ENCODE results near the gene EML6. TPM values are rescaled to one million over a fixed set of nuclear protein-coding genes. Genes with fewer than 3 reads are reported as not detected.

Gene EML6
- total and polyA plus RNA-seq, 5 donors from 2014 or later = 0.06 to 0.59 (median 0.33) TPM; not detected in 1

DNA sequence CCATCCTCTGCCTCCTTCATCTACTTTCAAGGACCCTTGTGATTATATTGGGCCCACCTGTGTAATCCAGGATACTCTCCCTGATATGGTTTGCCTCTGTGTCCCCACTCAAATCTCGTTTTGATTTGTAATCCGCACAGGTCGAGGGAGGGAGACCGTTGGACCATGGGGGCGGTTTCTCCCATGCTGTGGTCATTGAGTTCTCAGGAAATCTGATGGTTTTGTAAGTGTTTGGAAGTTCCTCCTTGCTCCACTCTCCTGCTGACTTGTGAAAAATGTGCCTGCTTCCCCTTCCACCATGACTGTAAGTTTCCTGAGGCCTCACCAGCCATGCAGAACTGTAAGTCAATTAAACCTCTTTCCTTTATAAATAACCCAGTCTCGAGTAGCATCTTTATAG lies 42.0 kb upstream of the EML6 start:
- peaks cover 4 to 17% (median 9%) of the 10 kb centered on the region in 4 donors for H3K4me1 Mint-ChIP-seq
- H3K4me1 ChIP-seq (ENCODE audit: control insufficient read depth, insufficient read depth, low read length, poor library complexity, severe bottlenecking) = peaks cover 6% of the 10 kb centered on the region
- no peaks in the 10 kb centered on the region for H3K9me3 ChIP-seq (ENCODE audit: control insufficient read depth in 2 of 2, low read length in 2 of 2)
- H3K36me3 Mint-ChIP-seq = no peaks in the 10 kb centered on the region
- H3K27ac ChIP-seq (ENCODE audit: insufficient read depth, low read length, poor library complexity, severe bottlenecking) = no peak overlapping the region
- no peak overlapping the region for H3K4me3 ChIP-seq (ENCODE audit: low read depth, low read length)
- DNase-seq (no peak), ATAC-seq (ENCODE audit: low read depth in 2 of 2) (no peak)
- H3K27me3 ChIP-seq (ENCODE audit: control insufficient read depth, insufficient read depth, low read length) = peaks cover 4% of the 10 kb centered on the region
- no peak overlapping the region for H3K27ac Mint-ChIP-seq
- H3K36me3 ChIP-seq (ENCODE audit: control insufficient read depth, insufficient read depth, low read length) = no peaks in the 10 kb centered on the region
- H3K4me3 Mint-ChIP-seq = no peak overlapping the region
- peaks cover 17% of the 10 kb centered on the region for H3K27me3 Mint-ChIP-seq
- no peaks in the 10 kb centered on the region for H3K9me3 Mint-ChIP-seq

DNA sequence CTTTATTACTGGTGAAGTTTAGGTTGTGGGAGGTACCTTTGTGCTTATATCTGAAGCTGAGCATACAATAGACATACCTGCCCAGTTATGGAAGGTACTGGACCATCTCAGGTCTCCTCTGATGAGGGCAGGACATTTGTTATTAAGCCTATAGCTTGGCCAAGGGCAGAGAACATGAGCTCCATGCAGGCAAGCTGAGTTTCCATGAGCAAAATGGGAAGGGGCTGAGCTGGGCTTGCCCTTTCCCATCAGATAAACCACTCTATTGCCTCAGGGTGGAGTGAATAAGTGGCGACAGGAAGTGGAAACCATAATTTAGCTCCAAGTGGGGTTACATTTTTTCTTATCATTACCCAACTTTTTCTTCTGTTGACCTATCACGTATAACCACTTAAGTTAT lies 39.9 kb upstream of the EML6 start:
- Histone ChIP-seq H3K27me3 (ENCODE audit: control insufficient read depth, insufficient read depth, low read length) (peaks cover 3% of the 10 kb centered on the region), H3K4me1 (ENCODE audit: control insufficient read depth, insufficient read depth, low read length, poor library complexity, severe bottlenecking) (peaks cover 6% of the 10 kb centered on the region), H3K4me3 (ENCODE audit: low read depth, low read length) (no peak overlapping the region), H3K27ac (ENCODE audit: insufficient read depth, low read length, poor library complexity, severe bottlenecking) (no peak overlapping the region), H3K9me3 (ENCODE audit: control insufficient read depth in 2 of 2, low read length in 2 of 2) (no peaks in the 10 kb centered on the region), H3K36me3 (ENCODE audit: control insufficient read depth, insufficient read depth, low read length) (no peaks in the 10 kb centered on the region)
- ATAC-seq (ENCODE audit: low read depth in 2 of 2) (no peak), DNase-seq (no peak)
- Mint-ChIP-seq H3K4me3 (no peak overlapping the region), H3K27me3 (peaks cover 24% of the 10 kb centered on the region), H3K4me1 (peaks cover 2 to 17% (median 9%) of the 10 kb centered on the region in 4 donors), H3K36me3 (no peaks in the 10 kb centered on the region), H3K27ac (no peak overlapping the region), H3K9me3 (no peaks in the 10 kb centered on the region)

DNA sequence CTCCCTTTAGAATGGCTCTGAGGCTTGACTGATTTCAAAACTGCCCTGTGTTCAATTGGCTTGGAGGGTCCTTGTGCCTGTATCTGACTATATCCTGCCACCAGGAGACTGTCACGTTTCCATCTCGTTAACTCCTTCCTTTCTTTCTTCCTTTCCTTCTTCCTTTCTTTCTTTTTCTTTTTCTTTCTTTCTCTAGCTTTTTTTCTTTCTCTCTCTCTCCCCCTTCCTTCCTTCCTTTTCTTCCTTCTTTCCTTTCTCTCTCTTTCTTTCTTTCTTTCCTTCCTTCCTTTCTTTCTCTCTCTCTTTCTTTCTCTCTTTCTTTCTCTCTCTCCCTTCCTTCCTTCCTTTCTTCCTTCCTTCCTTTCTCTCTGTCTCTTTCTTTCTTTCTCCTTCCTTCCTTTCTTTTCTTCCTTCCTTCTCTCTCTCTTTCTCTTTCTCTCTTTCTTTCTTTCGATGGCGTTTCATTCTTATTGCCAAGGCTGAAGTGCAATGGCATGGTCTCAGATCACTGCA lies 38.1 kb upstream of the EML6 start:
- H3K27me3 ChIP-seq (ENCODE audit: control insufficient read depth, insufficient read depth, low read length) = peaks cover 4% of the 10 kb centered on the region
- H3K27me3 Mint-ChIP-seq = peaks cover 35% of the 10 kb centered on the region
- no peak for DNase-seq
- no peak overlapping the region for H3K27ac ChIP-seq (ENCODE audit: insufficient read depth, low read length, poor library complexity, severe bottlenecking)
- H3K9me3 Mint-ChIP-seq = peaks cover 0 to 4% (median 0%) of the 10 kb centered on the region in 7 donors
- H3K4me1 Mint-ChIP-seq = peaks cover 0 to 13% (median 8%) of the 10 kb centered on the region in 4 donors
- no peak overlapping the region for H3K4me3 ChIP-seq (ENCODE audit: low read depth, low read length)
- no peak for ATAC-seq (ENCODE audit: low read depth in 2 of 2)
- H3K9me3 ChIP-seq (ENCODE audit: control insufficient read depth in 2 of 2, low read length in 2 of 2) = no peaks in the 10 kb centered on the region
- no peak overlapping the region for H3K27ac Mint-ChIP-seq
- no peaks in the 10 kb centered on the region for H3K36me3 ChIP-seq (ENCODE audit: control insufficient read depth, insufficient read depth, low read length)
- no peak overlapping the region for H3K4me3 Mint-ChIP-seq
- no peaks in the 10 kb centered on the region for H3K36me3 Mint-ChIP-seq
- peaks cover 6% of the 10 kb centered on the region for H3K4me1 ChIP-seq (ENCODE audit: control insufficient read depth, insufficient read depth, low read length, poor library complexity, severe bottlenecking)

DNA sequence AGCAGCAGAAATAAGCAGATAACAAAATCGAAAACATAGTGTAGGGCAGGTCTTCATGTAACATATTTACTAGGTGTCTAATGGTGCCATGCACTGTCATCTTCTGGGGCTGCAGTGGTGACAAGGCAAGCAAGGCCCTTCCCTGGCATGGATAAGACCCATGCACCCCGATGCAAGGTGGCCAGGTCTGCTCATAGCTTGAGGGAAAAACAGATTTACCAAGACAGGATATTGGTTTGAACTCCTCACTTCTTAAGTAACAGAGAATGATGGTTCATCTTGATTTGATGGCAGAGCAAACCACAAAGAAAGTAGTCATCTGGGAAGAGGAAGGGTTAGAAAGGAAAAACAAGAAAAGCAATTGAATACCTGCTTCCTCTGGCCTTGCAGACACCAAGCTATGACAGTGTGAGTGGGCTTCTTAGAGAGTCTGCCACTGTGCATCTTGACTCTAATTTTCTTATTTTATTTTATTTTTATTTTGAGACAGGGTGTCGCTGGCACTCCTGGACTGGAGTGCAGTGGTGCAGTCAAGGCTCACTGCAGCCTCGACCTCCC lies 35.8 kb upstream of the EML6 start:
- H3K27me3 ChIP-seq (ENCODE audit: control insufficient read depth, insufficient read depth, low read length) = peaks cover 4% of the 10 kb centered on the region
- H3K27ac ChIP-seq (ENCODE audit: insufficient read depth, low read length, poor library complexity, severe bottlenecking) = no peak overlapping the region
- no peaks in the 10 kb centered on the region for H3K36me3 Mint-ChIP-seq
- DNase-seq = no peak
- H3K27me3 Mint-ChIP-seq = peaks cover 47% of the 10 kb centered on the region
- no peaks in the 10 kb centered on the region for H3K4me1 ChIP-seq (ENCODE audit: control insufficient read depth, insufficient read depth, low read length, poor library complexity, severe bottlenecking)
- H3K4me3 Mint-ChIP-seq = no peak overlapping the region
- peaks cover 0 to 4% (median 0%) of the 10 kb centered on the region in 7 donors for H3K9me3 Mint-ChIP-seq
- H3K4me1 Mint-ChIP-seq = no peaks in the 10 kb centered on the region
- no peaks in the 10 kb centered on the region for H3K9me3 ChIP-seq (ENCODE audit: control insufficient read depth in 2 of 2, low read length in 2 of 2)
- H3K4me3 ChIP-seq (ENCODE audit: low read depth, low read length) = no peak overlapping the region
- H3K36me3 ChIP-seq (ENCODE audit: control insufficient read depth, insufficient read depth, low read length) = no peaks in the 10 kb centered on the region
- no peak for ATAC-seq (ENCODE audit: low read depth in 2 of 2)
- H3K27ac Mint-ChIP-seq = no peak overlapping the region

DNA sequence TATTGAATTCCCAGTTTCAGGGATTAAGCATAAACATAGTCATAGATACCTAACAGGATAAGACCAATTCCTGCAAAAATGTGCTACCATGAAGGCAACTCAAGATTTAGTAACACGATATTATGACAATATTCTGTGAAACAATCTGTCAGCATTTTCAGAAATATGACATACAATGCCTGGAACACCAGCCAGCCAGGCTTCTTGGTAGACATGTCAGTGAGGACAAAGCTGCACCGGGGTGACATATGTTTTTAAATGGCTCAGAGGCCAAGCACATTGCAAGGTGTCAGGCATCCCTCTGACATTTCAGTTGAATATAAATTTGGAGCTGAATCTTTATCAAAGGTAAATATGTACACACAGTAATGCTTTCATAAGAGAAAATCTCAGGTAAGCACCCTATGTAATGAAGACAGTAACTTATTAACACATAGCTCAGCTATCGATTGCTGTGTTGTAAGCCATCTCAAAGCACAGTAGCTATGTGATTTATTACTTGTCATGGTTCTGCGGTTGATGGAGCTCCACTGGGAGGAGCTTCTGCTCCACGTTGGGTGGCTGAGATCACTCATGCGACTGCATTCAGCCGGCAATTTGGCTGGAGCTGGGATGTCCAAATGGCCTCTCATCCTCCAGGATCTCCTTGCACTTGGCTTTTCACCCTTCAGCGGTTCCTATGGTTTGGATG lies 31.9 kb upstream of the EML6 start:
- H3K36me3 Mint-ChIP-seq = no peaks in the 10 kb centered on the region
- no peak overlapping the region for H3K4me3 Mint-ChIP-seq
- Histone ChIP-seq H3K9me3 (ENCODE audit: control insufficient read depth in 2 of 2, low read length in 2 of 2) (no peaks in the 10 kb centered on the region), H3K36me3 (ENCODE audit: control insufficient read depth, insufficient read depth, low read length) (no peaks in the 10 kb centered on the region), H3K27me3 (ENCODE audit: control insufficient read depth, insufficient read depth, low read length) (peaks cover 2% of the 10 kb centered on the region), H3K4me1 (ENCODE audit: control insufficient read depth, insufficient read depth, low read length, poor library complexity, severe bottlenecking) (no peaks in the 10 kb centered on the region), H3K27ac (ENCODE audit: insufficient read depth, low read length, poor library complexity, severe bottlenecking) (no peak overlapping the region), H3K4me3 (ENCODE audit: low read depth, low read length) (no peak overlapping the region)
- no peaks in the 10 kb centered on the region for H3K4me1 Mint-ChIP-seq
- ATAC-seq (ENCODE audit: low read depth in 2 of 2) = no peak
- H3K27ac Mint-ChIP-seq = no peak overlapping the region
- peaks cover 0 to 4% (median 0%) of the 10 kb centered on the region in 7 donors for H3K9me3 Mint-ChIP-seq
- DNase-seq = no peak
- H3K27me3 Mint-ChIP-seq = peaks cover 50% of the 10 kb centered on the region

DNA sequence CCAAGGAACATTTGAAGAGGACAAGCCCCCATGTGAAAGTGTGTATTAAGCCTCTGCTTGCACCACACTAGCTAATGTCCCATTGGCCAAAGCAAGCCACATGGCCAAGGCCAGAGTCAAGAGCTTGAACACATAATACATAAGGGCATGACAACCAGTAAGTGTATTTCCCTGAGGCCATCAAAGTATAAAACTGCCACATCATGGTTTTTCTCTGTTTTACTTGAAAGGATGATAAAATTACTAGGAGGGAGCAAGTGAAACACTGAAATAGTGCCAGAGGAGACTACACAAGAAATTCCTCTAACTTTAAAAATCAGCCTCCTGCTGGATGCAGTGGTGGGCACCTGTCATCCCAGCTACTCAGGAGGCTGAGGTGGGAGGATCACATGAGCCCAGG lies 30.9 kb upstream of the EML6 start:
- Histone ChIP-seq H3K27me3 (ENCODE audit: control insufficient read depth, insufficient read depth, low read length) (peaks cover 2% of the 10 kb centered on the region), H3K27ac (ENCODE audit: insufficient read depth, low read length, poor library complexity, severe bottlenecking) (no peak overlapping the region), H3K4me3 (ENCODE audit: low read depth, low read length) (no peak overlapping the region), H3K4me1 (ENCODE audit: control insufficient read depth, insufficient read depth, low read length, poor library complexity, severe bottlenecking) (no peaks in the 10 kb centered on the region), H3K9me3 (ENCODE audit: control insufficient read depth in 2 of 2, low read length in 2 of 2) (no peaks in the 10 kb centered on the region), H3K36me3 (ENCODE audit: control insufficient read depth, insufficient read depth, low read length) (no peaks in the 10 kb centered on the region)
- DNase-seq = no peak
- peaks cover 49% of the 10 kb centered on the region for H3K27me3 Mint-ChIP-seq
- no peak overlapping the region for H3K27ac Mint-ChIP-seq
- no peak for ATAC-seq (ENCODE audit: low read depth in 2 of 2)
- H3K9me3 Mint-ChIP-seq = peaks cover 0 to 4% (median 0%) of the 10 kb centered on the region in 7 donors
- H3K4me3 Mint-ChIP-seq = no peak overlapping the region
- H3K36me3 Mint-ChIP-seq = no peaks in the 10 kb centered on the region
- H3K4me1 Mint-ChIP-seq = no peaks in the 10 kb centered on the region

DNA sequence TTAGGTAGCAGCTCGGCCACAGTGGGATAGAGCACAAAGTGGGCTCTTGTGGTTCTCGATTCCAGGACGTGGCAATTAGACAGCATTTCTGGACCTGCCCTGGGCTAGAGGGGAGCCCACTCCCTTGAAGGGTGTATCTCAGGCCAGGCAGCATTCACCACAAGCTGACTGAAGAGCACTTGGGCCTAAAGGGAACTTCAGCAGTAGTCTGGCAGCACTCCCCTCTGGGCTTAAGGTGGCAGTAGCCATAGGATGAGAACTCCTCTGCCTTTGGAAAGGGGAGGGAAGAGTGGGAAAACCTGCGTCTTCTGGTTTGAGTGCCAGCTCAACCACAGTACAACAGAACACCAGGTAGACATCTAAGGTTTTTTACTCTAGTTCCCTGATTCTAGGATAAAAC lies 28.1 kb upstream of the EML6 start:
- no peak overlapping the region for H3K4me3 ChIP-seq (ENCODE audit: low read depth, low read length)
- no peaks in the 10 kb centered on the region for H3K9me3 ChIP-seq (ENCODE audit: control insufficient read depth in 2 of 2, low read length in 2 of 2)
- no peaks in the 10 kb centered on the region for H3K4me1 Mint-ChIP-seq
- DNase-seq = no peak
- no peaks in the 10 kb centered on the region for H3K27me3 ChIP-seq (ENCODE audit: control insufficient read depth, insufficient read depth, low read length)
- ATAC-seq (ENCODE audit: low read depth in 2 of 2) = no peak
- H3K27ac ChIP-seq (ENCODE audit: insufficient read depth, low read length, poor library complexity, severe bottlenecking) = no peak overlapping the region
- peaks cover 36% of the 10 kb centered on the region for H3K27me3 Mint-ChIP-seq
- no peak overlapping the region for H3K27ac Mint-ChIP-seq
- H3K36me3 Mint-ChIP-seq = no peaks in the 10 kb centered on the region
- peaks cover 0 to 2% (median 0%) of the 10 kb centered on the region in 7 donors for H3K9me3 Mint-ChIP-seq
- H3K4me3 Mint-ChIP-seq = no peak overlapping the region
- H3K36me3 ChIP-seq (ENCODE audit: control insufficient read depth, insufficient read depth, low read length) = no peaks in the 10 kb centered on the region
- no peaks in the 10 kb centered on the region for H3K4me1 ChIP-seq (ENCODE audit: control insufficient read depth, insufficient read depth, low read length, poor library complexity, severe bottlenecking)

DNA sequence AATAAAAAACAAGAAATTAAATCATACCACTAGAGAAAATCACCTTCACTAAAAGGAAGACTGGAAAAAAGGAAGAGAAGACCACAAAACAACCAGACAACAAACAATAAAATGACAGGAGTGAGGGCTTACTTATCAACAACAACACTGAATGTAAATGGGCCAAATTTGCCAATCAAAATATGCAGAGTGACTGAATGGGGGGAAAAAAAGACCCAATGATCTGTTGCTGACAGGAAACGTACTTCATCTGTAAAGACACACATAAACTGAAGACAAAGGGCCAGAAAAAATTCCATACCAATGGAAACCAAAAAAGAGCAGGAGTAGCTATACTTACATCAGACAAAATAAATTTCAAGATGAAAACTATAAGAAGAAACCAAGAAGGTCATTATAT lies 25.5 kb upstream of the EML6 start:
- no peak overlapping the region for H3K27ac ChIP-seq (ENCODE audit: insufficient read depth, low read length, poor library complexity, severe bottlenecking)
- H3K27ac Mint-ChIP-seq = no peak overlapping the region
- H3K36me3 ChIP-seq (ENCODE audit: control insufficient read depth, insufficient read depth, low read length) = no peaks in the 10 kb centered on the region
- H3K36me3 Mint-ChIP-seq = no peaks in the 10 kb centered on the region
- ATAC-seq (ENCODE audit: low read depth in 2 of 2) (no peak), DNase-seq (no peak)
- no peaks in the 10 kb centered on the region for H3K4me1 ChIP-seq (ENCODE audit: control insufficient read depth, insufficient read depth, low read length, poor library complexity, severe bottlenecking)
- no peak overlapping the region for H3K4me3 Mint-ChIP-seq
- no peak overlapping the region for H3K4me3 ChIP-seq (ENCODE audit: low read depth, low read length)
- H3K9me3 ChIP-seq (ENCODE audit: control insufficient read depth in 2 of 2, low read length in 2 of 2) = no peaks in the 10 kb centered on the region
- peaks cover 0 to 2% (median 0%) of the 10 kb centered on the region in 7 donors for H3K9me3 Mint-ChIP-seq
- no peaks in the 10 kb centered on the region for H3K4me1 Mint-ChIP-seq
- peaks cover 35% of the 10 kb centered on the region for H3K27me3 Mint-ChIP-seq
- H3K27me3 ChIP-seq (ENCODE audit: control insufficient read depth, insufficient read depth, low read length) = no peaks in the 10 kb centered on the region
